HL-60 (cell line): ENCODE results near the gene TBC1D14.
"Not testable (repeated sequence)": the region's sequence is repeated elsewhere in the genome, so short reads cannot be mapped to it uniquely, and the experiment has no call there.

Experiments used
- DNase-seq, 2 experiments: peaks; one replicate each; pipeline ENCODE4 v3.0.0-alpha.2; 2010 to 2020; ENCODE audit warnings: low read depth in 1 of 2, low spot score in 1 of 2
- H3K27ac ChIP-seq: fragments of 250-450 bp; sonication (Bioruptor Pico); replicated peaks from 2 replicates; pipeline ENCODE4 v1.5.1; 2020; ENCODE audit warnings: mild to moderate bottlenecking, moderate library complexity
- H3K27me3 ChIP-seq: fragments of 250-450 bp; sonication (Bioruptor Pico); 2 replicates; pipeline ENCODE4 v1.5.1; 2021; ENCODE audit warnings: mild to moderate bottlenecking, moderate library complexity; ENCODE audit not compliant: insufficient read depth, poor library complexity, severe bottlenecking
- H3K4me3 ChIP-seq: replicated peaks from 2 replicates; pipeline ENCODE4 v1.5.1; 2011; ENCODE audit warnings: mild to moderate bottlenecking, control low read depth, low read length; ENCODE audit not compliant: insufficient read depth
- CTCF ChIP-seq: IDR thresholded peaks from one replicate; pipeline ENCODE4 v1.5.1; 2011; ENCODE audit warnings: low read length, control low read depth, inconsistent platforms; ENCODE audit not compliant: insufficient read depth
- GABPA ChIP-seq: IDR thresholded peaks from 2 replicates; pipeline ENCODE4 v1.6.1; 2012; ENCODE audit warnings: low read depth
- POLR2AphosphoS5 ChIP-seq: IDR thresholded peaks from 2 replicates; pipeline ENCODE4 v1.6.1; 2012; ENCODE audit warnings: low read depth
- REST ChIP-seq: IDR thresholded peaks from 2 replicates; pipeline ENCODE4 v1.6.1; 2012; ENCODE audit warnings: low read depth; ENCODE audit not compliant: insufficient replicate concordance
- SPI1 ChIP-seq: IDR thresholded peaks from 2 replicates; pipeline ENCODE4 v1.6.1; 2012; ENCODE audit warnings: low read depth, mild to moderate bottlenecking, borderline replicate concordance

Gene TBC1D14

GRCh38 chr4:6910960-6911874 lies 1.6 kb downstream of the TBC1D14 start:
- peak overlapping the region; percentile 66 for H3K4me3 ChIP-seq
- no peak for DNase-seq
- TF ChIP-seq POLR2AphosphoS5 (no peak), REST (no peak), CTCF (no peak), SPI1 (no peak), GABPA (no peak)
- no peaks in the 10 kb centered on the region for H3K27me3 ChIP-seq
- H3K27ac ChIP-seq: no peak overlapping the region; the same call in 1 of the 2 replicates

- H3K4me3 ChIP-seq, H3K27me3 ChIP-seq, H3K27ac ChIP-seq, DNase-seq: not testable (repeated sequence)
These were observed 2.3 kb downstream of the TBC1D14 start for GRCh38 chr4:6911917-6912316.

GRCh38 chr4:6912441-6912840 lies 2.8 kb downstream of the TBC1D14 start:
- peak in 1 of 2 experiments; percentile 76 for DNase-seq
- no peak for TF ChIP-seq CTCF
- TF ChIP-seq POLR2AphosphoS5: peak; percentile 38; the same call in 1 of the 2 replicates
- H3K27me3 ChIP-seq: no peaks in the 10 kb centered on the region
- no peak overlapping the region for H3K4me3 ChIP-seq
- peak overlapping the region; percentile 42 for H3K27ac ChIP-seq

- TF ChIP-seq SPI1: no peak
- TF ChIP-seq CTCF: no peak
- no peak for TF ChIP-seq POLR2AphosphoS5
- TF ChIP-seq REST: no peak
- no peak for TF ChIP-seq GABPA
- DNase-seq: no peak
- H3K27ac ChIP-seq: no peak overlapping the region
- no peaks in the 10 kb centered on the region for H3K27me3 ChIP-seq
- no peak overlapping the region for H3K4me3 ChIP-seq
These were observed 3.8 kb downstream of the TBC1D14 start for GRCh38 chr4:6913350-6913905.
